HG03060 (cell line): ENCODE results near the gene ARHGEF7.
"Not testable (repeated sequence)": the region's sequence is repeated elsewhere in the genome, so short reads cannot be mapped to it uniquely, and the experiment has no call there.

Source experiments
- ATAC-seq: cut with Tn5 transposase; IDR thresholded peaks from one replicate; pipeline ENCODE4 v1.9.1; 2021; ENCODE audit warnings: low read depth, moderate number of reproducible peaks; ENCODE audit not compliant: unreplicated experiment

Gene ARHGEF7

GRCh38 chr13:111115061-111115964, at the start of gene ARHGEF7:
Gene ARHGEF7 (plus strand): TSS chr13:111115310. CDS start chr13:111115527, 217 bp downstream.
- no peak for ATAC-seq

GRCh38 chr13:111065698-111066097, 49.4 kb upstream of the ARHGEF7 start:
- ATAC-seq: no peak

GRCh38 chr13:111066544-111066943, 48.6 kb upstream of the ARHGEF7 start:
- no peak for ATAC-seq

GRCh38 chr13:111068009-111068350, 47.1 kb upstream of the ARHGEF7 start:
- no peak for ATAC-seq

GRCh38 chr13:111071120-111071519, 44.0 kb upstream of the ARHGEF7 start:
- not testable (repeated sequence) for ATAC-seq

- ATAC-seq: not testable (repeated sequence)
Measured at GRCh38 chr13:111071526-111071925, 43.6 kb upstream of the ARHGEF7 start.

- ATAC-seq: no peak
Measured at GRCh38 chr13:111074826-111075225, 40.3 kb upstream of the ARHGEF7 start.

- no peak for ATAC-seq
Measured at GRCh38 chr13:111076155-111077013, 38.7 kb upstream of the ARHGEF7 start.

- no peak for ATAC-seq
Measured at GRCh38 chr13:111079375-111079774, 35.7 kb upstream of the ARHGEF7 start.

GRCh38 chr13:111080642-111081041, 34.5 kb upstream of the ARHGEF7 start:
- no peak for ATAC-seq

GRCh38 chr13:111082240-111082639, 32.9 kb upstream of the ARHGEF7 start:
- no peak for ATAC-seq

- ATAC-seq: not testable (repeated sequence)
Measured at GRCh38 chr13:111082769-111083168, 32.3 kb upstream of the ARHGEF7 start.

GRCh38 chr13:111083693-111084092, 31.4 kb upstream of the ARHGEF7 start:
- ATAC-seq: not testable (repeated sequence)

- ATAC-seq: no peak
Measured at GRCh38 chr13:111090169-111090568, 24.9 kb upstream of the ARHGEF7 start.

- ATAC-seq: no peak
Measured at GRCh38 chr13:111092685-111093084, 22.4 kb upstream of the ARHGEF7 start.

- ATAC-seq: no peak
Measured at GRCh38 chr13:111093136-111093535, 22.0 kb upstream of the ARHGEF7 start.

GRCh38 chr13:111093634-111094033, 21.5 kb upstream of the ARHGEF7 start:
- ATAC-seq: no peak

GRCh38 chr13:111095031-111095840, 19.9 kb upstream of the ARHGEF7 start:
- no peak for ATAC-seq

GRCh38 chr13:111095911-111096501, 19.1 kb upstream of the ARHGEF7 start:
- ATAC-seq: no peak

- ATAC-seq: no peak
Measured at GRCh38 chr13:111099290-111099689, 15.8 kb upstream of the ARHGEF7 start.
